Panc1 (cell line): Measurements from ENCODE around the gene WDR5. TPM values are rescaled to one million over a fixed set of nuclear protein-coding genes. Genes with fewer than 3 reads are reported as not detected.

Experiments used
- ATAC-seq: fragments of 200-7000 bp; cut with Tn5 transposase; 2 replicates; pipeline ENCODE4 v1.9.1; 2020; ENCODE audit warnings: mild to moderate bottlenecking, moderate library complexity
- BruUV-seq: library from RNA; stranded (reverse); fragments of 400-500 nt; replicated peaks from 2 replicates; lab custom pipeline; 2021; lab: Mats Ljungman, UMichigan
- CTCF ChIA-PET: fragments of 300-600 bp; sonication (Branson Sonifier 250); formaldehyde crosslinking; loops from one replicate; lab custom pipeline; 2022; ENCODE audit warnings: antibody characterized with exemption; lab: Charles Lee
- POLR2A ChIA-PET: fragments of 300-600 bp; sonication (Branson Sonifier 250); formaldehyde crosslinking; loops from one replicate; lab custom pipeline; 2022; ENCODE audit warnings: antibody characterized with exemption; lab: Charles Lee
- DNase-seq: peaks from one replicate; pipeline ENCODE4 v3.0.0-alpha.2; 2010; ENCODE audit warnings: low read depth, low spot score
- H3K27ac ChIP-seq: 2 replicates; pipeline ENCODE4 v1.5.1; 2011; ENCODE audit warnings: mild to moderate bottlenecking, low read length, inconsistent platforms
- H3K27me3 ChIP-seq: fragments of 200-500 bp; sonication (Bioruptor generic); 2 replicates; pipeline ENCODE4 v1.6.0; 2014; ENCODE audit warnings: low read length, inconsistent platforms; ENCODE audit not compliant: control insufficient read depth, insufficient read depth
- H3K36me3 ChIP-seq: fragments of 200-500 bp; sonication (Bioruptor generic); 2 replicates; pipeline ENCODE4 v1.5.1; 2014; ENCODE audit warnings: inconsistent platforms, mild to moderate bottlenecking, low read length, moderate library complexity; ENCODE audit not compliant: control insufficient read depth, insufficient read depth
- H3K4me1 ChIP-seq: 2 replicates; pipeline ENCODE4 v1.5.1; 2011; ENCODE audit warnings: inconsistent platforms, mild to moderate bottlenecking, low read length, moderate library complexity; ENCODE audit not compliant: control insufficient read depth, insufficient read depth
- H3K4me3 ChIP-seq, 2 experiments: 2 replicates each; pipeline ENCODE4 v1.5.1; 2011 to 2012; ENCODE audit warnings: low read depth in 2 of 2, low read length in 2 of 2, mild to moderate bottlenecking in 2 of 2, inconsistent platforms in 1 of 2, moderate library complexity in 1 of 2
- H3K9me3 ChIP-seq: fragments of 200-500 bp; sonication (Bioruptor generic); 2 replicates; pipeline ENCODE4 v1.5.1; 2014; ENCODE audit warnings: low read depth, mild to moderate bottlenecking, inconsistent platforms, low read length, moderate library complexity; ENCODE audit not compliant: control insufficient read depth, insufficient read depth
- CTCF ChIP-seq: fragments of 450-650 bp; IDR thresholded peaks from 2 replicates; pipeline ENCODE4 v1.5.1; 2017; ENCODE audit warnings: mild to moderate bottlenecking
- POLR2AphosphoS5 ChIP-seq: IDR thresholded peaks from 2 replicates; pipeline ENCODE4 v1.6.1; 2012; ENCODE audit warnings: mild to moderate bottlenecking, low read depth, low read length, moderate library complexity
- REST ChIP-seq, 2 experiments: IDR thresholded peaks; 2 replicates each; pipeline ENCODE4 v1.6.1; 2011 to 2012; ENCODE audit warnings: low read depth in 2 of 2, control low read depth in 1 of 2, low read length in 1 of 2, mild to moderate bottlenecking in 1 of 2, moderate library complexity in 1 of 2; ENCODE audit not compliant: insufficient read depth in 1 of 2
- SIN3A ChIP-seq: IDR thresholded peaks from 2 replicates; pipeline ENCODE4 v1.6.1; 2012; ENCODE audit warnings: low read depth, mild to moderate bottlenecking, low read length, moderate library complexity, borderline replicate concordance; ENCODE audit not compliant: insufficient read depth
- TCF7L2 ChIP-seq: IDR thresholded peaks from 2 replicates; pipeline ENCODE4 v1.6.1; 2011; ENCODE audit warnings: mild to moderate bottlenecking, low read depth, low read length, inconsistent platforms
- in situ Hi-C: cut with HindIII; loops from 2 replicates; pipeline ENCODE4 v1.10.0; 2016; ENCODE audit warnings: low sequenced_read_pairs, low pct_unique_long_range_greater_than_20kb
- intact Hi-C: fragments of 100-400 bp; cut with micrococcal nuclease; formaldehyde crosslinking; loops from one replicate; pipeline ENCODE4 v1.10.0; 2022; ENCODE audit not compliant: unreplicated experiment
- total RNA-seq: library from RNA; stranded (reverse); gene quantifications from one replicate; pipeline ENCODE4 v1.2.1, GENCODE V29; 2021; ENCODE audit not compliant: unreplicated experiment

The WDR5 gene
- total RNA-seq, 1 experiment from 2014 or later: 36.9 TPM

GRCh38 chr9:134127065-134127580, 8.8 kb upstream of the WDR5 start:
- no peak for DNase-seq
- no peaks in the 10 kb centered on the region for H3K36me3 ChIP-seq
- intact Hi-C loops: no loop called here
- in situ Hi-C loops: no loop called here
- BruUV-seq: no TSS peak
- H3K27ac ChIP-seq: no peak overlapping the region
- H3K4me3 ChIP-seq: no peak overlapping the region
- no peak for TF ChIP-seq POLR2AphosphoS5
- TF ChIP-seq REST (IDR thresholded peaks at IDR 0.05; ENCODE audit: insufficient read depth in 1 of 2, low read depth in 2 of 2, low read length in 1 of 2): no peak
- TF ChIP-seq TCF7L2: no peak
- TF ChIP-seq CTCF: no peak
- no peak for TF ChIP-seq SIN3A
- ChIA-PET POLR2A (no interaction called here), CTCF (no interaction called here)
- no peaks in the 10 kb centered on the region for H3K9me3 ChIP-seq
- H3K4me1 ChIP-seq: no peaks in the 10 kb centered on the region; the same call in 1 of the 2 replicates
- no peaks in the 10 kb centered on the region for H3K27me3 ChIP-seq
- ATAC-seq: no peak

GRCh38 chr9:134127616-134128015, 8.3 kb upstream of the WDR5 start:
- ChIA-PET POLR2A (no interaction called here), CTCF (no interaction called here)
- Histone ChIP-seq H3K27ac (no peak overlapping the region), H3K27me3 (no peaks in the 10 kb centered on the region), H3K4me3 (no peak overlapping the region), H3K36me3 (no peaks in the 10 kb centered on the region), H3K4me1 (no peaks in the 10 kb centered on the region; the same call in 1 of the 2 replicates), H3K9me3 (no peaks in the 10 kb centered on the region)
- in situ Hi-C loops: no loop called here
- DNase-seq (no peak), ATAC-seq (no peak)
- BruUV-seq: no TSS peak
- intact Hi-C loops: no loop called here
- TF ChIP-seq SIN3A (no peak), POLR2AphosphoS5 (no peak), CTCF (no peak), TCF7L2 (no peak)
